ENCODE data around the gene RPL6. TPM values are rescaled to one million over a fixed set of nuclear protein-coding genes. Genes with fewer than 3 reads are reported as not detected.

Gene RPL6
- total RNA-seq, 6 experiments from 2014 or later = 1,282 to 1,468 (median 1,387) TPM

DNA sequence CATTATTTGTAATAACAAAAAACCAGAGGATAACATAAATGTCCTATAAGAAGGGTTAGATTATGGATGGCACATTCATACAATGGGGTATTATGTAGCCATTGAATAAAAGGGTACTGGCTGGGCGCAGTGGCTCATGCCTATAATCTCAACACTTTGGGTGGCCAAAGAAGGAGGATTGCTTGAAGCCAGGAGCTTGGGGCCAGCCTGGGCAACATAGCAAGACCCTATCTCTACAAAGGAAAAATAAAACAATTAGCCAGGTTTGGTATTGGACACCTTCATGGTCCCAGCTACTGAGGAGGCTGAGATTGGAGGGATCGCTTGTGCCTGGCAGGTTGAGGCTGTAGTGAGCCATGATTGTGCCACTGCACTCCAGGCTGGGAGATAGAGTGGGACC, 24.1 kb upstream of the RPL6 start:
- Mint-ChIP-seq H3K36me3 (ENCODE audit: low read depth) (peaks cover 9% of the 10 kb centered on the region; the same call in 1 of the 2 replicates), H3K9me3 (no peaks in the 10 kb centered on the region), H3K4me1 (ENCODE audit: low read depth) (peaks cover 9% of the 10 kb centered on the region; the same call in 1 of the 2 replicates), H3K27ac (no peak overlapping the region), H3K27me3 (ENCODE audit: insufficient read depth) (no peaks in the 10 kb centered on the region), H3K4me3 (no peak overlapping the region)
- DNase-seq = no peak
- TF ChIP-seq, protein P1, sequence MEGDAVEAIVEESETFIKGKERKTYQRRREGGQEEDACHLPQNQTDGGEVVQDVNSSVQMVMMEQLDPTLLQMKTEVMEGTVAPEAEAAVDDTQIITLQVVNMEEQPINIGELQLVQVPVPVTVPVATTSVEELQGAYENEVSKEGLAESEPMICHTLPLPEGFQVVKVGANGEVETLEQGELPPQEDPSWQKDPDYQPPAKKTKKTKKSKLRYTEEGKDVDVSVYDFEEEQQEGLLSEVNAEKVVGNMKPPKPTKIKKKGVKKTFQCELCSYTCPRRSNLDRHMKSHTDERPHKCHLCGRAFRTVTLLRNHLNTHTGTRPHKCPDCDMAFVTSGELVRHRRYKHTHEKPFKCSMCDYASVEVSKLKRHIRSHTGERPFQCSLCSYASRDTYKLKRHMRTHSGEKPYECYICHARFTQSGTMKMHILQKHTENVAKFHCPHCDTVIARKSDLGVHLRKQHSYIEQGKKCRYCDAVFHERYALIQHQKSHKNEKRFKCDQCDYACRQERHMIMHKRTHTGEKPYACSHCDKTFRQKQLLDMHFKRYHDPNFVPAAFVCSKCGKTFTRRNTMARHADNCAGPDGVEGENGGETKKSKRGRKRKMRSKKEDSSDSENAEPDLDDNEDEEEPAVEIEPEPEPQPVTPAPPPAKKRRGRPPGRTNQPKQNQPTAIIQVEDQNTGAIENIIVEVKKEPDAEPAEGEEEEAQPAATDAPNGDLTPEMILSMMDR (IDR thresholded peaks at IDR 0.05) = no peak

DNA sequence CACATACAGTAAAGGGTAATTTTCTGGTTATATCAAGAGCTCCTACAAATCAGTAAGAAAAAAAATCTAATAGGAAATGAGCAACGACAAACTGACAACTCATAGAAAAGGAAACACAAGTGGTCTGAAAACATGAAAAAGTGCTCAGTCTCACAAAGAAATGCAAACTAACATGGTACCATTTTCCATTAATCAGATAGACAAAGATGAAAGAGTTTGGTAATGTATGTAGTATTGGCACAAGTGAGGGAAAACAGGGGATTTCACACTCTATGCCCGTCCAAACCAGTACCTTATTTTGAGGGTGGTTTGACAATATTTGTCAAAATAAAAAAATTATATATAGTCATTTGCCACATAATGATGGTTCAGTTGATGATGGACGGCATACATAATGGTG, 22.6 kb upstream of the RPL6 start:
- no peak for DNase-seq
- Mint-ChIP-seq H3K36me3 (ENCODE audit: low read depth) (peaks cover 9% of the 10 kb centered on the region; the same call in 1 of the 2 replicates), H3K27me3 (ENCODE audit: insufficient read depth) (no peaks in the 10 kb centered on the region), H3K4me3 (no peak overlapping the region), H3K9me3 (no peaks in the 10 kb centered on the region), H3K27ac (no peak overlapping the region), H3K4me1 (ENCODE audit: low read depth) (no peaks in the 10 kb centered on the region)
- TF ChIP-seq, protein P1 (IDR thresholded peaks at IDR 0.05) = no peak

DNA sequence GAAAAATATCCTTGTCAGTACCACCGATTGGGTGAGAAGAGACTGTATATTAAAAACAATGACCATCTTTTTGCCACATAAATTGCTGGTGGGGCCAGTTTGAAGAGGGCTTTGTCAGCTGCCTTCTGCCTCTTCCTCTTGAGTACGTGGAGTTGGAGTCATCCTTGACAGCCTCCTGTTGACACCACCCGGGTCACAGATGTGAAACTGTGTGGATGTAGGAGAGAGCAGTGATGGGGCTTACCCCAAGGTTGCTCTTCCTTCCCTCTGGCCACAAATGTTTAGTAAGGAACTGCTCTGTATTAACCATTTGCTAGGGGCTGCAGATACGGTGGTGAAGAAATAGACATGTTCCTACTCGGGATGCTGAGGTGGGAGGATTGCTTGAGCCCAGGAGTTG, 21.5 kb upstream of the RPL6 start:
- no peaks in the 10 kb centered on the region for H3K4me1 Mint-ChIP-seq (ENCODE audit: low read depth)
- no peak overlapping the region; the same call in 1 of the 2 replicates for H3K27ac Mint-ChIP-seq
- TF ChIP-seq, protein P1 (IDR thresholded peaks at IDR 0.05) = no peak
- no peak overlapping the region for H3K4me3 Mint-ChIP-seq
- H3K27me3 Mint-ChIP-seq (ENCODE audit: insufficient read depth) = no peaks in the 10 kb centered on the region
- peaks cover 9% of the 10 kb centered on the region; the same call in 1 of the 2 replicates for H3K36me3 Mint-ChIP-seq (ENCODE audit: low read depth)
- no peak for DNase-seq
- no peaks in the 10 kb centered on the region for H3K9me3 Mint-ChIP-seq

- Mint-ChIP-seq H3K9me3 (no peaks in the 10 kb centered on the region), H3K4me1 (ENCODE audit: low read depth) (peaks cover 12% of the 10 kb centered on the region)
Measured at GRCh38 chr12:112427760-112428159, 18.4 kb upstream of the RPL6 start.

DNA sequence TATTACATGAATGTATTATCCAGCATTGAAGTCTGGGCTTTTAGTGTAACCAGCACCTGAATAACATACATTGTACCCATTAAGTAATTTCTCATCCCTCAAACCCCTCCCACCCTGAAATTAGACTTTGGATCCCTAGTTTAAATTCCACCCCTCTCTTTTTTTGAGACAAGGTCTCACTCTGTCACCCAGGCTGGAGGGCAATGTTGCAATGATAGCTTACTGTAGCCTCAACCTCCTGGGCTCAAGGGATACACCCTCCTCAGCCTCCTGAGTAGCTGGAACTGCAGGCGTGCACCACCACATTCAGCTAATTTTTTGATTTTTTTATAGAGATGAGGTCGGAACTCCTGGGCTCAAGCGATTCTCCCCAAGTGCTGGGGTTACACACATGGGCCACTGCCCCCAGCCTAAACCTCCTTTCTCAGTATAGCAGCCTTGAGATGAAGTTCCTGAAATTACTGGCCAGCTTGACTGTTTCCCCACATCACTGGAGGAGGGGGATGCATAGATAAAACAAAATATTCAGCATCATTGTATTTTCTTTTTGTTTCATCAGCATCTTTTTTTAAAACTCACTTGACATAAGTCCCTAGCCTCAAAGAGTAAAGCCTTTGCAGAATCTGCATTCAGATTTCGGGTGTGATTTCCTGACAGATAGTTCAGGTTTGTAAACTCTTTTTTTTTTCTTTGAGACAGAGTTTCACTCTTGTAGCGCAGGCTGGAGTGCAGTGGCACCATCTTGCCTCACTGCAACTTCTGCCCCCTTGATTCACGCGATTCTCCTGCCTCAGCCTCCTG, 16.4 kb upstream of the RPL6 start:
- H3K27ac Mint-ChIP-seq = no peak overlapping the region
- H3K4me3 Mint-ChIP-seq = no peak overlapping the region
- DNase-seq = no peak
- peaks cover 29% of the 10 kb centered on the region for H3K4me1 Mint-ChIP-seq (ENCODE audit: low read depth)
- H3K27me3 Mint-ChIP-seq (ENCODE audit: insufficient read depth) = peaks cover 2% of the 10 kb centered on the region; the same call in 1 of the 2 replicates
- TF ChIP-seq, protein P1 (IDR thresholded peaks at IDR 0.05) = no peak
- peaks cover 3% of the 10 kb centered on the region for H3K36me3 Mint-ChIP-seq (ENCODE audit: low read depth)
- H3K9me3 Mint-ChIP-seq = no peaks in the 10 kb centered on the region

More at GRCh38 chr12:112427760-112428159, 18.4 kb upstream of the RPL6 start:
- H3K27ac Mint-ChIP-seq = no peak overlapping the region
- no peak overlapping the region for H3K4me3 Mint-ChIP-seq
- TF ChIP-seq, protein P1 (IDR thresholded peaks at IDR 0.05) = no peak
- H3K36me3 Mint-ChIP-seq (ENCODE audit: low read depth) = peaks cover 9% of the 10 kb centered on the region; the same call in 1 of the 2 replicates
- no peak for DNase-seq
- H3K27me3 Mint-ChIP-seq (ENCODE audit: insufficient read depth) = peaks cover 2% of the 10 kb centered on the region; the same call in 1 of the 2 replicates

All from HFFc6 (cell line).